IMR-90 (cell line): ENCODE data around the gene EME2.

Source experiments
- MXI1 ChIP-seq: IDR thresholded peaks from 2 replicates; pipeline ENCODE4 v1.6.1; 2012; ENCODE audit warnings: low read depth, mild to moderate bottlenecking, low read length, moderate library complexity, borderline replicate concordance
- POLR2A ChIP-seq: IDR thresholded peaks from 2 replicates; pipeline ENCODE4 v1.6.1; 2012; ENCODE audit warnings: mild to moderate bottlenecking, low read depth, low read length
- TF ChIP-seq, protein P1 (sequence below): conservative IDR thresholded peaks from 2 replicates; pipeline ENCODE4 v1.5.1; 2012; ENCODE audit warnings: mild to moderate bottlenecking, low read depth, low read length, improper control_type of control experiment
- TF ChIP-seq, protein P2 (sequence below): fragments of 150-350 bp; IDR thresholded peaks from 2 replicates; pipeline ENCODE4 v1.6.1; 2016; ENCODE audit warnings: low read depth, mild to moderate bottlenecking, low read length, moderate library complexity, borderline replicate concordance

DNA sequence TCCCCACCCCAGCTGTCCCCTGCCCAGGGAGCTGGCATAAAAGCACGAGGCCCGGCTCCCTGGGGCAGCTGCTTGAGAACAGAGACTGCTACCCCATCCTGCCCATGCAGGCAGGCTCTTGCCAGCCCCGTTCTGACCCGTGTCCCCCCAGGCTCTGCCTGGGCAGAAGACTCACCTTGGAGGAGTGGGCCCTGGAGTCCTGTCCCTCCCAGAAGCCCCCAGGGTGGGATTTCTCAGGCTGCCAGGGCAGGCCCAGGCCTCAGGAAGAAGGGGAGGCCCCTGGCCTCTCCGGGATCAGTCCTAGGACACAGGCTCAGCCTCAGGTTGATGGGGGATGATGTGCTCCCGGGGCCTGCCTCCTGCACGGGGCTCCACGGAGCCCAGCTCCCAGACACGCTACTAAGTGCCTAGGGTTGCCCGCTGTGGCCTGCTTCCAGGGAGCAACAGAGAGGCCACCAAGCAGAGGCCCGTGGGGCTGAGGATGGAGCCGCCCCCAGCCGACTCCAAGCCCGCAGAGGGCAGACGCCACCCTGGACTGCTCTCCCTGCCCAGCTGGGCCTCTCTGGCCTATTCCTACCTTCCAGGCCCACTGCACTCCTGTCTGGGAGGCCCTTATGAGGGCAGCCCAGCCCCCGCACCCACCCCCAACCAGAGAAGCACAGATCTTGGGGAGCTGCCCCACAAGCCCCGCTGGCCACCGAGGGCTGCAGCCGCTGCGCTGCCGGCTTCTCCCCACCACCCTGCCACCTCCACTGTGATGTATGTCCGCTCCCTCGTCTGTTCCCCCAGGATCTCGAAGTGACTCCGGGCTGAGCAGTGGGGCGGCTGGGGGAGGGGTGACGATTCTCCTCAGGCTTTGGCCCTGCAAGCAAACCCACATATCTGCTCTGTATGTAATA lies 3.0 kb upstream of the EME2 start:
- TF ChIP-seq, protein P1, sequence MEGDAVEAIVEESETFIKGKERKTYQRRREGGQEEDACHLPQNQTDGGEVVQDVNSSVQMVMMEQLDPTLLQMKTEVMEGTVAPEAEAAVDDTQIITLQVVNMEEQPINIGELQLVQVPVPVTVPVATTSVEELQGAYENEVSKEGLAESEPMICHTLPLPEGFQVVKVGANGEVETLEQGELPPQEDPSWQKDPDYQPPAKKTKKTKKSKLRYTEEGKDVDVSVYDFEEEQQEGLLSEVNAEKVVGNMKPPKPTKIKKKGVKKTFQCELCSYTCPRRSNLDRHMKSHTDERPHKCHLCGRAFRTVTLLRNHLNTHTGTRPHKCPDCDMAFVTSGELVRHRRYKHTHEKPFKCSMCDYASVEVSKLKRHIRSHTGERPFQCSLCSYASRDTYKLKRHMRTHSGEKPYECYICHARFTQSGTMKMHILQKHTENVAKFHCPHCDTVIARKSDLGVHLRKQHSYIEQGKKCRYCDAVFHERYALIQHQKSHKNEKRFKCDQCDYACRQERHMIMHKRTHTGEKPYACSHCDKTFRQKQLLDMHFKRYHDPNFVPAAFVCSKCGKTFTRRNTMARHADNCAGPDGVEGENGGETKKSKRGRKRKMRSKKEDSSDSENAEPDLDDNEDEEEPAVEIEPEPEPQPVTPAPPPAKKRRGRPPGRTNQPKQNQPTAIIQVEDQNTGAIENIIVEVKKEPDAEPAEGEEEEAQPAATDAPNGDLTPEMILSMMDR: no peak
- TF ChIP-seq, protein P2, sequence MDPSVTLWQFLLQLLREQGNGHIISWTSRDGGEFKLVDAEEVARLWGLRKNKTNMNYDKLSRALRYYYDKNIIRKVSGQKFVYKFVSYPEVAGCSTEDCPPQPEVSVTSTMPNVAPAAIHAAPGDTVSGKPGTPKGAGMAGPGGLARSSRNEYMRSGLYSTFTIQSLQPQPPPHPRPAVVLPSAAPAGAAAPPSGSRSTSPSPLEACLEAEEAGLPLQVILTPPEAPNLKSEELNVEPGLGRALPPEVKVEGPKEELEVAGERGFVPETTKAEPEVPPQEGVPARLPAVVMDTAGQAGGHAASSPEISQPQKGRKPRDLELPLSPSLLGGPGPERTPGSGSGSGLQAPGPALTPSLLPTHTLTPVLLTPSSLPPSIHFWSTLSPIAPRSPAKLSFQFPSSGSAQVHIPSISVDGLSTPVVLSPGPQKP: no peak
- TF ChIP-seq POLR2A (no peak), MXI1 (no peak)
